RPMI8226 (cell line): Measurements from ENCODE around the gene FBXO40.

ENCODE experiments used
- DNase-seq: peaks from one replicate; pipeline ENCODE4 v3.0.0-alpha.2; 2015

The FBXO40 gene

GRCh38 chr3:121621491-121621890, 28.3 kb downstream of the FBXO40 start:
- DNase-seq = no peak

GRCh38 chr3:121624147-121624899, 31.1 kb downstream of the FBXO40 start:
- DNase-seq = no peak

- DNase-seq = no peak
Observed at GRCh38 chr3:121626495-121626894, 33.3 kb downstream of the FBXO40 start.

GRCh38 chr3:121627211-121627610, 34.0 kb downstream of the FBXO40 start:
- DNase-seq = no peak

GRCh38 chr3:121627622-121628021, 34.4 kb downstream of the FBXO40 start:
- no peak for DNase-seq

- DNase-seq = no peak
Observed at GRCh38 chr3:121629601-121630000, 36.4 kb downstream of the FBXO40 start.

- no peak for DNase-seq
Observed at GRCh38 chr3:121630355-121630754, 37.2 kb downstream of the FBXO40 start.

GRCh38 chr3:121637922-121638321, 44.7 kb downstream of the FBXO40 start:
- DNase-seq = no peak

- no peak for DNase-seq
Observed at GRCh38 chr3:121641127-121641526, 47.9 kb downstream of the FBXO40 start.

- no peak for DNase-seq
Observed at GRCh38 chr3:121642601-121643314, 49.6 kb downstream of the FBXO40 start.

GRCh38 chr3:121645054-121645453, 51.9 kb downstream of the FBXO40 start:
- DNase-seq = no peak

GRCh38 chr3:121648219-121648958, 55.2 kb downstream of the FBXO40 start:
- DNase-seq = no peak

GRCh38 chr3:121649645-121650044, 56.5 kb downstream of the FBXO40 start:
- DNase-seq = no peak

- peak; percentile 47 for DNase-seq
Observed at GRCh38 chr3:121651684-121652083, 58.5 kb downstream of the FBXO40 start.

- DNase-seq = no peak
Observed at GRCh38 chr3:121654493-121655385, 61.6 kb downstream of the FBXO40 start.

- DNase-seq = no peak
Observed at GRCh38 chr3:121658716-121659435, 65.7 kb downstream of the FBXO40 start.

GRCh38 chr3:121659586-121659985, 66.4 kb downstream of the FBXO40 start:
- DNase-seq = no peak

GRCh38 chr3:121660356-121661171, 67.4 kb downstream of the FBXO40 start, which contains the start of gene HCLS1:
HCLS1 (minus strand) TSS chr3:121660903; CDS start chr3:121658347, 2,556 bp downstream.
- peak; percentile 85 for DNase-seq

- no peak for DNase-seq
Observed at GRCh38 chr3:121661376-121661775, 68.2 kb downstream of the FBXO40 start.

GRCh38 chr3:121662742-121663141, 69.6 kb downstream of the FBXO40 start:
- DNase-seq = no peak
